Body of pancreas (tissue), 4 donors: ENCODE data around the gene PHPT1.

Source experiments
- CTCF ChIP-seq, 7 experiments: fragments of 450-650 bp in 4 of 7; fragments of 200-600 bp in 3 of 7; sonication (generic) in 3 of 7; IDR thresholded peaks; one replicate each; pipeline ENCODE4 v1.5.1; 2016 to 2019; ENCODE audit warnings: antibody characterized with exemption in 7 of 7
- POLR2A ChIP-seq, 3 donors: fragments of 450-650 bp; IDR thresholded peaks; one replicate each; pipeline ENCODE4 v1.6.1; 2016; ENCODE audit warnings: antibody characterized with exemption in 3 of 3, mild to moderate bottlenecking in 2 of 3

GRCh38 chr9:136862849-136863622 is 13.8 kb downstream of the PHPT1 start:
- TF ChIP-seq CTCF (IDR thresholded peaks at IDR 0.05) (no peak), POLR2A (IDR thresholded peaks at IDR 0.05) (no peak)
